Fibroblast of skin of scalp (primary cell): ENCODE results near the gene EIF3J.
"Not testable (repeated sequence)": the region's sequence is repeated elsewhere in the genome, so short reads cannot be mapped to it uniquely, and the experiment has no call there.

ENCODE experiments used
- DNase-seq: peaks from one replicate; pipeline ENCODE4 v3.0.0-alpha.2; 2013

Gene EIF3J

DNA sequence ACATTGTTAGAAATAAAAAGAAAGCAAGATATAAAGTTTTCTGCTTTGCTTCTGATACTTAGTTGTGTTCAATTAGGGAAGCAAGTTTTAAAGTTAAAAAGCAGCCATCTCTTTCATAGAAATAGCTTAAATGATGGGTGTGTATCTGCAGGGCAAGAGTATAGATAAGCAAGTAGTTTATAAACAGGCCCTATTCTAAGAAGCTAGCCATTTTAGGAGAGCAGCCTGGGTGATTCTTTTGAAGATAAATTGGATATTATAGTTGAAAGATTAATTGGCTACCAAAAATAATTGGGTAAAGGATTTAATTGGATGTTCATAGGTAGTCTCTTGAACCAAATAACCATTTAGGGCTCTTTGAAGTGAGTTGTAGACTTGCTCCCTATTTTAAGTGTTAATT, 5.6 kb downstream of the EIF3J start:
- no peak for DNase-seq

DNA sequence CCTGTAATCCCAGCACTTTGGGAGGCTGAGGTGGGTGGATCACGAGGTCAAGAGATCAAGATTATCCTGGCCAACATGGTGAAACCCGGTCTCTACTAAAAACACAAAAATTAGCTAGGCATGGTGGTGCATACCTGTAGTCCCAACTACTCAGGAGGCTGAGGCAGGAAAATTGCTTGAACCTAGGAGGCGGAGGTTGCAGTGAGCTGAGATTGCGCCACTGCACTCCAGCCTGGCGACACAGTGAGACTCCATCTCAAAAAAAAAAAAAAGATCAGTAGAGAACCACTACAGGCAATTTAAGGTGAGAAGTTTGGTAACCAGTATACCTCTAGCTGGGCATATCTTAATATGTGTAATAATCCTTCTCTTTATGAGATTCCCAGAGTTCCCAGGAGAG, 7.8 kb downstream of the EIF3J start:
- not testable (repeated sequence) for DNase-seq

DNA sequence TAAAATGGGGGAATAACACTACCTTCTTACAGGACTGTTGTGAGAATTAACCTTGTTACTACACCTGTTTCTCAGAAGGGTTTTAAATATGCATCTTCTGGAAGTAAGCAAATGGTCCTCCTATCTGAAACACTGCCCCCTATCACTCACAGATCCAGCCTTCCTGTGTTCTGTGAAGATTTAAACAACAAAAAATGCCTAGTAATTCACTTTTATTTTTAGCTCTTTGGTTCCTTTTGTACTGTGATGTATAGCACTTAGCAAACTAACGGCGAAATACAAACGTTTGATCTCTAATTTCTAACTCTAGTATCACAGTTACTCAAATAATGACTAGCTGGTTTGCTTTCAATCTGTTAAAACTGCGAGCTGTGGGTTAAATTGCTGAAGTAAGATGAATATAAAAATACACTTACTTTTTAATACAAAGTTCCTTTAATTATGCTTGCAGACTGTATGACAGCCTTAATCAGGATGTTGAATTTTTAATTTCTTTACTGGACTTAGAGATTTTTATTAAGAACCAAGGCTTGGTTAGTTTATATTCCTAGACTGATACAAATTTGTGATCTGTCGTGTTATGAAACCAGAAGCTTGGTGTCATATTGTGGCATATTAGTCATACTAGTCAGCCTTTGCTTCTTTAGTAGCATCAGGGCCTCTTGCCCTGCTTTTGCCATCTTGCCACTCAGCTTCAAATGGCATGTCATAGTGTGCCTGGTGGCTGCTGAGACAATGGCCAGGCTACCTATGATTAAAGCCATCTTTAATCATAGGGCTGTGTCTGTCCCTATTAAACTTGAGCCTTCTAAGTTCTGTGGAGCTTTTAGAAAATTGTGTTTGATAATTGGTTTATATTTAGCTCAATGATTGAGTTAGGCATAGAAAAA, 9.2 kb downstream of the EIF3J start:
- peak; percentile 42 for DNase-seq

DNA sequence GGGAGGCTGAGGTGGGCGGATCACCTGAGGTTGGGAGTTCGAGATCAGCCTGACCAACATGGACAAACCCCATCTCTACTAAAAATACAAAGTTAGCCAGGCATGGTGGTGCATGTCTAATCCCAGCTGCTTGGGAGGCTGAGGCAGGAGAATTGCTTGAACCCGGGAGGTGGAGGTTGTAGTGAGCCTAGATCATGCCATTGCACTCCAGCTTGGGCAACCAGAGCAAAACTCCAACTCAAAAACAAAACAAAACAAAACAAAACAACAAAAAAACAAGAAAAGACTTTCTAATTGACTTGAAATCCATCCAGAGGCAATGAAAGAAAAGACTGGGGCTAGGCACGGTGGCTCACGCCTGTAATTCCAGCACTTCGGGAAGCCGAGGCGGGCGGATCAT, 12.2 kb downstream of the EIF3J start:
- DNase-seq, result not testable (repeated sequence)

DNA sequence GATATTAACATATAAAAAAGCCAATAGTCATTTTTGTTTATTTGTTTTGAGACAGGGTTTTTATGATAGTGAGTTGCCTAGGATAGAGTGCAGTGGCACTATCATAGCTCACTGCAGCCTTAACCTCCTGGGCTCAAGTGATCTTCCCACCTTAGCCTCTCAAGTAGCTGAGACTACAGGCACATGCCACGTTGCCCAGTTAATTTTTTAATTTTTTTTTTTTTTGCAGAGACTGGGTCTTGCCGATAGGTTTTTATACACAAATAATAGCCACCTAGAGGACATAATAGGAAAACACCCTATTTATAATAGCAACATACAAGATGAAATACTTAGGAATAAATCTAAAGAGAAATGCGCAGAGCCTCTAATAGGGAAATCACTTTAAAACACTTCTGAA, 13.3 kb downstream of the EIF3J start:
- peak; percentile 54 for DNase-seq

DNA sequence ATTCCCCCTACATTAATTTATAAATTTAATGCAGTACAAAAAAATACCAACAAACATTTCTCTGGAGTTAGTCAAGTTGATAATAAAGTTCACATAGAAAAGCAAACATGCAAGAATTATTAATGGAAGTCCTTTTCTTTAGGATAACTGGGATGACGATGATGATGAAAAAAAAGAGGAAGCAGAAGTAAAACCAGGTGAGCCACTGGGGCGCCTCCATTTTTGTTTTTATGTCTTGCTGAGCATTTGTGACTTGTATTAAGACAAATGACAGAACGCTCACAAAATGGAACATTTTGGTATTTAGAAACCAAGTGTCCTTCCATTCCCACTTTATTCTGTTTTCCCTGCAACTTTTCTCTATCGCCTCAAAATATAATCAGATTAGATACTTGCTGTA, 13.8 kb downstream of the EIF3J start:
- DNase-seq, result no peak

DNA sequence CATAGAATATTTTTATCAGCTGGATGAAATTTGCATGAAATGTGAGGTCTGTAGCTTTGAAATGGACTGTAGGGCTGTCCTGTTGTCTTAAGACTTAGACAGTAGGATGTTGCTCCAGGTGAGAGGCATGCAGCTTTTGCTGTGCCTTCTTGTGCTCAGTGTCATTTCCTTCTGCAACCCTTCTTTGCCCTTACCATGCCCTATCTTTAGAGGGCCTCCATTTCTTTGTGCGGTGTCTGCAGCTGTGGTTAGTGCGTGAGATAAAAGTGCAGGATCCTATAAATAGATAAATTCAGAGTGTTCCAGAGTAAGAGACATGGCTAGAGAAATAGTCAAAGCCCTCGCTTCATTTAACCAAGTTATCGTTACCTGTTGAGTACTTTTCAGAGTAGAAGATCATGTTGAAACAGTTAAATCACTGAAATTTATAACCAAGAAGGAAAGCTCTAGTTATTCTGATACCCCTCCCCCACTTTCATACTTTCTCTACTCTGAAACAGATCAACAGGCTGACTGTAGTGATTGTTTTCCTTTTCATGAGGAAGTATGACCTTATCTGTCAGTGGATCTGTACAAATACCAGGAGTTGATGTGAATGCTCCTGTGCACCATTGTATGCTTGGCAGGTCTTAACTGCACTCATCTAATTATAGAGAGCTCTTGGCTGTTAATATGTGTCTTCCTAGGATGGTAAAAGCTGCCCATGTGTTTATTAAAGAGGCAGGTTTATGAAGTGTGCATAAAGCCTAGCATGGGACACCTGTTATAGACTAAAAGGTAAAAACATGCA, 18.2 kb downstream of the EIF3J start:
- DNase-seq, result no peak

DNA sequence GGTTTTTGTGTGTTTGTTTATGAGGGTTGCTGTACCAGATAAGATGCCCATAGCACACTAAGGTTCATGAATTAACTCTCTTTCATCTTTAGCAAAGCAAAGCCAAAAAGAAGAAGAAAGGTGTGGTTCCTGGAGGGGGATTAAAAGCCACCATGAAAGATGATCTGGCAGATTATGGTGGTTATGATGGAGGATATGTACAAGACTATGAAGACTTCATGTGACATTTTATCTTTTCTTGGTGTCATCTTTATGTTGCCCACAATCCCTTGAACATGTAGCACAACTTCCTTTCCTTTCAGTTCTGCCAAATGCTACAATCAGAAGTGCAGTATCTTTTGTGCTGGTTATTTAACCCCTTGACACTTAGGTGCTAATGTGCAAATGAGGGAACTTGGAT, 24.0 kb downstream of the EIF3J start:
- not testable (repeated sequence) for DNase-seq

DNA sequence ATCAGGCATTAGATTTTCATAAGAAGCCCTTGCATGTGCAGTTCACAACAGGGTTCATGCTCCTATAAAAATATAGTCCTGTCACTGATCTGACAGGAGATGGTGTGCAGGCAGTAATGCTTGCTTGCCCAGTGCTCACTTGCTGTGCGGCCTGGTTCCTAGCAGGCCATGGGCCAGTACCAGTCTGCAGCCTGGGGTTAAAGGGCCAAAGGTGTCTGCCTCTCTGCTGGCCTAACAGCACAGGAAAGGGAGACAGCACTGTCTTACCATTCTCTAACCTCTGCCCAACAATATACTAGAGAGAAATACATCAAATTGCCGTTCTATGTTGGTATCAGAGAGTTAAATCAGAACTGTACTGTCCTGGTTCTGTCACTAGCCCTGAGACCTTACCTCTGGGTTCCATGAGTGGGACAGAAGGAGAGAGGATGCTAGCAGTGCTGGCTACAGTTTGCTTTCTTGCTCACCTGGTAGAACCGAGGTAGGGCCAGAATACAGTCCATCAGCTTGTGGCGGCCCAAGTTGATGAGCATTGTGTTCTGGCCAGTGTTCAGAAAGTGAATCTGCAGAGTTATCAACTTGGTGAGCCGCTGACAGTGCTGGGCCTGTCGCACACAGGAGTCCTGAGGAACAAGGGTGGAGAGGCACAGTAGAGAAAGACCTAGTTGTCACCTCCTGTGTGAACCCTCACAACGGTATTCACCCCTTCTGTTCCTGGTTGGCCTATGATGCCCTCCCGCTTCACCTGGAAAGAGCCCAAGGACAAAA, 28.6 kb downstream of the EIF3J start:
- DNase-seq, result no peak

DNA sequence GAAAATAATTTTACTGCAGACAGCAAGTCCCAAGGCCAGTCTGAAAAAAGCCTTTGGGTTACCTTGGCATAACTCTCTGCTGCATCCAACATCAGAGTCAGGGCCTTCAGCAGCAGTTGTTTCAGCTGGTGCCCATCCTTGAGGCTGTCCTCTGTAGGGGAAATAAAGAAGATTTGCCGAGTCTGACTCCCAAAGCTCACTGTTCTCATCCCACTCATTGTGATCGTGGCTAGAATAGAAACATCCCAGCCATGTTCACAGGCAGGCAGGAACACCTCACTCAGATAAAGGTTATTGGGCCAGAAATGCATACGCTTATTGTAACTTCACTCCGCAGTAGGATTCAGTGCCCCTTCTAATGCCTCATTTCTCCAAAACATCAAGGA, 29.2 kb downstream of the EIF3J start:
- DNase-seq, result no peak

DNA sequence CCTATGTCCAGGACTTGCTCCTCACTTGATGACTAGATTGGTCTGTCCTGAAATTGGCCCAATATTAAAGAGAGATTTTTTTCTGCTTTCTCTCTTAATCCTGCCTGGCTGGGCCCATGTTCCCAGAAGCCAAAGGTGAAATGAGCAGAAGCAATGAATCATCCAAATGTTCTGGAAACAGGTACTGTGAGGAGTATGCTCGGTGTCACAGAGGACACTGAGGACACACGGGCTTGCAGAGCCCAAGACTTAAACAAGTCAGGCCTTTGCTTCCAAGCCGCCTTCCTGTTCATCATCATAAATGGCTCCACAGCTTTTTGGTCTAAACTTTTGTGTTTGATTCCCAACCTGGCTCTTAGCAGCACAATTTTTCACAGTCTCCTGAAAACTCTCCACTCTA, 31.4 kb downstream of the EIF3J start:
- no peak for DNase-seq

DNA sequence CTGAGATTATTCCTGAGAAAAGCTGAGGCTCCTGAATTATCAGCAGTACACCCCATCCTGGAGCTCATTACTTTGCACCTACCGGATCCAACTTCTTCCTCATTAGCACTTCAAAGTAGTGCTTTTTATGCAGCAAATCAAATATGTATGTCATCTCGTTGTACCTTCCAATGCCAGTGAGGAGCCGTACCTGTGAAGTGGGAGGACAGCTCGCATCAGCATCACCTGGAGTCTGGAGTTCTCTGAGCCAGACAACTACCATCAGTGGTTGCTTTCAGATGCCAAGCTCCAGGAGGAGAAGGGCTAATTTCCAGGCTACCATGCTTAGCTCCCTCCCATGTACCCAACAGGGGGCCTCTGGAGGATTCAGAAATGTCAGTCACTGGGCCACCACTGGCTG, 32.4 kb downstream of the EIF3J start:
- no peak for DNase-seq

DNA sequence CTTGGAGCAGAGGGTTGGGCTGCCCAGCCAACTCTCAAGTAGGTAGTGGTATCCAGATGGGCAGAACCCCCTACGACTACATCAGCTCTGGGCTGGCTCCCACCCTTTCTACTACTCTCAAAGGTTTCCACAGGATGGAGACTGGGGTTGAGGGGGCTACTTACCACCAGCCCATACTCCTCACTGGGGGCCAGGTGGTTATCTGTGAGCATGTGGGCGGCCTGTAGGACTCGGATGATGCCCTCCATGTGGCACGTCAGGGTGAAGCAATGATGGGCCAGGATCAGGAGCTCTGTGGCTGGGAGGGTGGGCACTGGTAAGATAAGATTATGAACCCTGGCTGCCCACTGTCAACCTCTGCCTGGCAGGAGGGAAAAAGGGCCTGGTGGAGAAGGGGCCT, 33.4 kb downstream of the EIF3J start:
- DNase-seq, result no peak

DNA sequence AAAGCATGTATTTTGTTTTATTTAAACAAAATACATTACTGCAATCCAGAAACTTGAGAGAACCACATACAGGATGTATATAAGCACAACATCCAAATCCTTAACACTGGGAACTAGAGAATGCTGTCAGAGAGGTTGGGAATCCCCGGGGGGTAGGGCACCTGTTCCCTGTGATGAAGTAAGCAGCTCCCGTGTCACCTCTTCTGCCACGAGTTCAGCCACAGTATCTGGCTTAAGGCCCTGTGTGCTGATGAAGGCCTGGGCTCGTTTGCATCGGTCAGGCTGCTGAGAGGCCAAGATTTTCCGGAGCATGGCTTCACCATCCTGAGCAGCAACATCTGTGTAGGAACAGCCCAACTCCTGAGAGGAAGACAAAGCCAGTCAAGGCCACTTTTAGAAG, 36.4 kb downstream of the EIF3J start:
- DNase-seq, result no peak

DNA sequence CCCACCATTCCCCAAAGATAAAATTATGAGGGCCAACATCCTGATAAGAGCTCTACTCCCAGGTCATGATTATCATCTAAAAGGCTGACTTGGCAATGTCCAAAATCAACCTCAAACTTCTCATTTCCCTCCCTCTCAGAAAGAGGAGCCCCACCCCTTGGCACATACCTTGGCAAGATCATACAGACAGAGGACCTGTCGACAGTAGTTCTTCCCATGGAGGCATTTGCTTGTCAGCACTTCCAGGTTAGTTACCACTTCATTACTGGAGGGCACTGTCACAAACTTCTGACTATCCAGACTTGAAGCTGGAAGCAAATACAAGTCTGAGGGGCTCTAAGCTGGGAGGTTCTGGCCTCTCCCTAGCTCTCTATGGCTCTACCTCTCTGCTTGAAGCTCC, 37.8 kb downstream of the EIF3J start:
- no peak for DNase-seq

DNA sequence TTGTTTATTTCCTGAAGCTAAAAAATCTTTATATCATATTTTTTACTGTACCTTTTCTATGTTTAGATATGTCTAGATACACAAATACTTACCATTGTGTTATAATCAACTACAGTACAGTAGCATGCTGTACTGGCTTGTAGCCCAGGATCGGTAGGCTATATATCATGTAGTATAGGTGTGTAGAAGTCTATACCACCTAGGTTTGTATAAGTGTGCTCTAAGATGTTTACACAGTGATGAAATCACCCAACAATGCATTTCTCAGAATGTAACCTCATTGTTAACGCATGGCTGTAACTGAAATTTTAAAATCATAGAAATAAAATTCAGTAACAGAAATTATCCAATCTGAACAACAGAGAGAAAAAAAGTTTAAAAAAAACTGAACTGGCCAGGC, 43.2 kb downstream of the EIF3J start:
- DNase-seq, result no peak

DNA sequence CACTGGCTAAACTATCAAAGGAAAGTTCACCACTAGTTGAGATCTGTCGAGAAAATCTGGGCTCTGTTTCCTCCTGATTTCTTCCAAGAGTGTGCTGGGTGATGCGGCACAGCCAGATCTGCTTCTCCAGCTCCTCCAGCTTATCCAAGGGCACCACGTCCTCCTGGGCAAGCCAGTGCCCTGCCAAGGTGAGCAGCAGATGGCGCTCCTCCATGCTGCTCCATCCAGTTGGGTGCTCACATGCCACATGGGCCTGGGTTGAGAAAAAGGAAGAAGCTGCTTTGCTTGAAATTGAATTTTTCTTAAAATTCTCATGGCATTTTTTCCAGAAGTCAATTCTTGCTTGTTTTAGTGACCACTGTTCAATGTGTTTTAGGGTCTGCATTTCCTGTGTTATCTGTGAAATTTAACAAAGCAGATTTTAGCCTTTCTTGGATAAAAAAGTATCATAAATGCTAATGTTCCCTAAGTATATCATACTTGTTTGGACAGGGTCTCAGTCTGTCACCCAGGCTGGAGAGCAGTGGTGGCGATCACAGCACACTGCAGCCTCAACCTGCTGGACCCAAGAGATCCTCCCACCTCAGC, 47.3 kb downstream of the EIF3J start:
- peak; percentile 28 for DNase-seq

DNA sequence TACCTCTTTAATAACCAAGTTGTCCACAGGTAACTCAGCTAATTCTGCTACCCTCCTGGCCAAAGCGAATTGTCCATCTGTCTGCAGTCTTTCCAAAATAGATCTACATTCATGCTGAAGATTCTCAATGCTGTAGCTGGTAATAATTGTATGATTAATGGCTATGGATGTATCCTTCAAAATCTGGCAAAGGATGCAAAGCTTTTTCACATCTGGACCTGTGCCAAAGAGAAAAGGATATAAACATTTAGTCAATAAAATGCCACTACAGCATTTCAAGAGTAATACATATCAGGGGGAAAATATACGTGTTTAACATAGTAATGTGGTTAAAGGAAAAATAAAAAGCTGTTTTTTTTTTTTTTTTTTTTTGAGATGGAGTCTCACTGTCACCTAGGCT, 48.7 kb downstream of the EIF3J start:
- no peak for DNase-seq

DNA sequence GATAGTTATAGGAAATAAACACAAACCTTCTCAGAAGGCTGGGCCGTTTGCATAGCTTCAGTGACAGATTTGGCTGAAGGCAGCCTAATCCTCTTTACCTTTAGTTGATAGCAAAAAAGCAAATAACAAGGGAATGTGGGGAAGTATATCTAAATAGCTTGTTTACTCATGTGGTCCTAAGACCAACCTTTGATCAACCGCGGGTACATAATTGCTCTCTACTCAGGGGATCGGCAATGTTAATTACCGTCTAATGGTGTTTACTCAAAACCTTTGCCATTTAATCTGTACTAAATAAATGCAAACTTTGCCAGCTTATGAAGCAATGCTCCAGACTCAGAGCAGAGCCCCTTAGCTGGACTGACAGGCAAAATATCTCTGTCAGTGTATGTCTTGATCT, 51.6 kb downstream of the EIF3J start:
- DNase-seq, result no peak

DNA sequence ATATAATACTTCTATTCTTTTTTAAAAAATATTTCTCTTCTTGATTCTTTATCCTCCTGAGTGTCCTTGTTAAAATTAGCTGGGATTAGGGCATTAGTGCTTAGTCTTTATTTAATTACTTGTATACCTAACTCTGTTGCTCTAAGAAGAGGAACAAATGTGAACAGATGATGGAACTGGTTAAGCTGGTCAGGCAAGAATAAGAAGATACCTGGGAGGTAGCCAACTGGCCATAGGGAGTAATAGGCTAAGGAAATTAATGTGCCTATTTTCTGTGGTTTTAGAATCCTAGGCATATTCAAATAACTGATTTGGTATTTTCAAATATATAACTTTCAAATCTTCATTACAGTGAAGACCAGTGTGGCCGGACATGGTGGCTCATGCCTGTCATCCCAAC, 54.4 kb downstream of the EIF3J start:
- no peak for DNase-seq

DNA sequence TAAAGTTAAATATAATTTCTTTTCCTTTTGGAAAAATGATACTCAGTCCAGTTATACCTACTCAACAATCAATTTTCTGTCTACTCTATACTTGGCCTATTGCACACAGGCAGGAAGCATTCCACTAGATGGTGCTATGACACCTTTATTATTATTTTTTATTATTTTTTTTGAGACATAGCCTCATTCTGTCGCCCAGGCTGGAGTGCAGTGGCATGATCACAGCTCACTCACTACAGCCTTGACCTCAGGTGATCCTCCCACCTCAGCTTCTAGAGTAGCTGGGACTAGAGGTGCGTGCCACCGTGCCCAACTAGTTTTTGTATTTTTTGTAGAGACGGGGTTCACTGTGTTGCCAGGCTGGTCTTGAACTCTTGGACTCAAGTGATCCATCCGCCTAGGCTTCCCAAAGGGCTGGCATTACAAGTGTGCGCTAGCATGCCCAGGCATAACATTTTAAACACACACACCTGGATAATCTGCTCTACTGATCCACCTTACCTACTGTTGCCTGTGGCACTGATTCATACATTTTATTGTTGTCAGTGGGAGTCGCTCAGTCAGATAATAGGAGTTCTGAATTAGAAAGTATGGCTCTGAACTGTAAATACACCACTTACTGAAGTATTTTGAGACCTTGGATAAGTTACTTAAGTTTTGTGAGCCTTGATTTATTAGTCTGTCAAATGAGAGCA, 56.2 kb downstream of the EIF3J start:
- peak; percentile 6 for DNase-seq

DNA sequence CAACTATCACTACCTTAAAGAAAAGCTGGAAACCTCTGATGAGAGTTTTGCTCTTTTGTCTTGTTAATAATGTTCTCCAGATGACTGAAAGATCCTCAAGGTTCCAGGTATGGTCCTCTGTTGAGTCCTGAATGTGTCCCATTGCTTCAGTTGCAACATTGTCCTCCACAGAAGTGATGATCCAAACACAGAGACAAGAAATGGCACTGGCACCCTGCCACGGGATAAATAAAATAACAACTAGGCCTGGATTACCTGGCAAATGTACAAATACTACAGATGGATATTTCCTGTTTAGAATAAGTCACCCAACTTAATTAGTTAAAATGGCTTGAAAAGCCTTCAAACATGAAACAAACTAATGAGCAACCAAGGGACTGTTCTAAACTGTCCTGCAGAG, 58.3 kb downstream of the EIF3J start:
- no peak for DNase-seq
